COLO668 (cell line): ENCODE measurements around the gene CDK5RAP2.

Experiments
- DNase-seq: peaks from one replicate; lab custom pipeline; 2025; ENCODE audit not compliant: unreplicated experiment; lab: John Stamatoyannopoulos, UW

The CDK5RAP2 gene

DNA sequence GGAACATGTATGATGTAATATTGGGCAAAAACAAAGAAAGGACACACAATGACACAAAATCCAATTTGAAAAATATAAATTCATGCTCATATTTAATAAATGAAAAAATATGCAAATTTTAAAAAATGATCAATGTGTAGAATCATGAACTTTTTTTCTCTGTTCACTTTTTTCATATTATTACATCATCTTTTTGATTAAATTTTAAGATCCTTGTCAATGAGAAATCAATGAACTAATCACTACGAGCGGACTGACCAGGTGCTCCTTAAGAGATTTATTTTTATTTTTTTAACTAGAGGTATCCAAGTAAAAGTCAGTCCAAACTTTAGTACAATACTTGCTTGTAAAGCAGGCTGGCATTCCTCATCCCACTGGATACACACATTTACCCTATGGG lies 174.1 kb downstream of the CDK5RAP2 start:
- no peak for DNase-seq

DNA sequence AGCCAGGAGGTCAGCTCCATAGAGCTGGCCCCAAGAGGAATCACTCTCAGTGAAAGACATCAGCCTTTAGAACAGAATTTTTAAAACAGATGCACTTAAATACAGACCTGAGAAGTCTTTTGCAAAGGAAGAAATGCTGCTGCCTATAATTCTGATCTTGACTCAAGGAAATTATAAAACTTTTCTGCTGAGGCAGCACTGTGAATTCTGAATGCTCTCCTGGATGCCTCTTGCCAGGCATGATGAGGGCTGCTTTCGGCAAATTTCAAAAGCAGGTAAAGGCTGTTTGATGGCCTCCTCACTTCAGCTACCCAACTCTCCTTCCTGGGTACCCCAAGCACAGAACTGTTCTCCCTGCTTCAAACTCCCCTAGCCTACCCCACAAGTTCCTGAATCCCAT lies 174.8 kb downstream of the CDK5RAP2 start:
- no peak for DNase-seq

DNA sequence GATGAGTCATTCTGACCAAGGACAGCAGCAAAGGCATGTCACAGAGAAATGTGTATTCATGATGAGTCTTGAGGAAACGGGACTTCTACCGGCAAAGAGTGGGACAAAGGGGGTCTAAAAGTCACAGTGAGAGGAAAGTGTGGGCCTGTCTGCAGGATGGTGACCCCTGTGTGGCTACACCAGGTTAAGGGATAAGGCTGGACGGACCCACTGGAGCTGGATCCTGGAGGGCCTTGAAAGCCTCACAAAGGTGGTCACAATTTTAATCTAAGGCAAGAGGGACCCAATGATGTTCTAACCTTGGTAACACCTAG lies 176.5 kb downstream of the CDK5RAP2 start:
- DNase-seq = no peak

DNA sequence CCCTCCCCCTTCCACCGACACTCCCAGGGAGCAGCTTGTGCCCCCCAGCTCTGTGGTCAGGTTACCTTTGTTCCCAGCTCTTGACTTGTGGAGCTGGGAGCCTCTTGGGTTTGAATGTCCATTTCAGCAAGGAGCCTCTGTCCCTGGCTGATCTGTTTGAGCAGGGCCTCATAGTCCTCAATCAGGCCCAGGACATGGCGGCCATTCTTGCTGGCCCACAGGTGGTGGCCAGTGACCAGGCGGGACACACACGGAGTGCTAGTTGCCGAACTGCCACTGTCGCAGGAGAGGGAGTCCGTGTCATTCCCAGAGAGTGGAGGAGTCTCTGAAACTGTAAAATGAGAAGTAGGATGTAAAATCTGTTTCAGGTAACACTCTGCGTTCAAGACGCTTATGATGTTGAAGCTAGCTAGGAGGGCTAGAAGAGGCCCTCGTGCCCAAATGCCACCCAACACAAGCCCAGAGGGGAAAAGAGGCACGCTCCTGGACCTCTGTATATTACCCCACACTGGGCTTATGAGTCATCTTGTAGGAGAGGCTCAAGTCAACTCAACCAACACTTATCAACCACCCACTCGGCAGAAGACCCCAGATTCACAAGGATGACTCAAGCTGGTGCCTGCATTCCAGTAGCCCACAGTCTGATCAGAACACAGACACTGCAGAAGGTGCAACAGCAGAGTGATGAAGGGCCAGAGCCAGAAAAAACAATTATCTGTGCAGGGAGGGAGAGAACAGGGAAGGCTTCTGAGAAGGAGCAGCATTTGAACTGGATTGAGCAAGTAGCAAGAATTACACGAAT lies 177.0 kb downstream of the CDK5RAP2 start:
- no peak for DNase-seq

DNA sequence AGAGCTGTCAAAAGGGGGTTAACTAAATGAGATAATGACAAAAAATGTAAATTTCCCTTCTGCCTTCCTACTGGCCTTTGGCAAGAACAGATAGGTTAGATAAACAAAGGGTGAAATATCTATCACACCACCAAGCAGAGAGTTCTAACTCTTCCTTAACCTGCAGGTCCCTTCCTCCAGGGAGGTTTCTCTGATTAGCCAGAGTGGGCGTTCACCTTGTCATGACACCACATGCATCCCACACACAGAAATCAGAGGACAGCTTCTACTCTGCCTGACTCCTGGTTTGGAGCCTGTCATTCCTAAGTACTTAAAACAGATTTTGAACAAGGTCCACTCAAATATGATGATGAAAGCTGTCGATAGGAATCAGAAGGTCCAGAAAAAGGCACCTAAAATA lies 180.0 kb downstream of the CDK5RAP2 start:
- no peak for DNase-seq

- no peak for DNase-seq
Measured at GRCh38 chr9:120398286-120398685, 181.7 kb downstream of the CDK5RAP2 start.

DNA sequence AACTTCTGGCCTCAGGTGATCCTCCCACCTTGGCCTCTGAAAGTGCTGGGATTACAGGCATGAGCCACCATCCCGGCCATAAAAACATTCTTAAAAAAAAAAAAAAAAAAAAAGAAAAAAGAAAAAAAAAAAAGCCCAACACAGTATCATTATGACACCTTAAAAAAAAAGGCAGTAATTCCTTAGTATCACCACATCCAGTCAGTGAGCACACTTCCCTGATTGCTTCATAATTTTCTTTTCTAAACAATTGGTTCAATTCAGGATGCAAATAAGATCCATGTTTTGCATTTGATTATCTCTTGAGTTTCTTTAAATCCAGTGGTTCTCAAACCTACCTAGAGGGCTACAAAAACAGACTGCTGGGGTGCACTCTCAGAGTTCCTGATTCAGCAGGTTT lies 182.5 kb downstream of the CDK5RAP2 start:
- no peak for DNase-seq

DNA sequence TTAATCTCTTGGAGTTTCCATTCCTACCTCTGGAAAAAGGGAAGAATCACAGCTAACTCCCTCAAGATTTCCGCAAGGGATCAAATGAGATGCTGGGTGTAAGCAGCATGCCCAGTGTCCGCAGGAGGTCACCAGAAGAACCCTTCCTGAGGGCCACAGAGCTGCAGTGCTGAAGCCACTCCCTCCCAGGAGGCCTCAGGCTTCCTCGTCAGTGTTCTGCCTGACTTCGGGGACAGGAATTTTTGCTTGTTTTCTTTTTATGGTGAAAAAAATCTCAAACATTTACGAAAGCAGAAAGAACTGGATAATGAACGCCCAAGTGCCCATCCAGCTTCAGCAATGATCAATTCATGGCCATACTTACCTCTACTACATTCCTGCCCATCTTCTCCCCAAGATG lies 183.0 kb downstream of the CDK5RAP2 start:
- DNase-seq = no peak

DNA sequence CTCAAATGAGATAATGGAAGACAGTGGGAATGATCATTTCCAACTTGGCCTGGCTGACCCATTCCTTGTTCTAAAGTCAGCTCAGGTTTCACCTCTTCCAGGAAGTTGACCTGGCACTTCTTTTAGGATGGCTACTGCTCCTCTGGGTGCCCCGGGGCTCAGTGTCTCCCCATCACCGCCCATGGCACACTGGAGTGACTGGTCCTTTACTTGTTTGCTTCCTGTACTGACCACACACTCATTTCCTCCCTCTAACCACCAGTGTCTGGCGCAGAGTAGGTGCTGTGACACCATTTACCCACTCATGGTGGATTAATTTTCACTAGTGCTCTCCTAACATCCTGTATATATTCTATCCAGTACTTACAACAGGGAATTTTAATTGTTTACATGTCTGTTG lies 183.5 kb downstream of the CDK5RAP2 start:
- DNase-seq = no peak

DNA sequence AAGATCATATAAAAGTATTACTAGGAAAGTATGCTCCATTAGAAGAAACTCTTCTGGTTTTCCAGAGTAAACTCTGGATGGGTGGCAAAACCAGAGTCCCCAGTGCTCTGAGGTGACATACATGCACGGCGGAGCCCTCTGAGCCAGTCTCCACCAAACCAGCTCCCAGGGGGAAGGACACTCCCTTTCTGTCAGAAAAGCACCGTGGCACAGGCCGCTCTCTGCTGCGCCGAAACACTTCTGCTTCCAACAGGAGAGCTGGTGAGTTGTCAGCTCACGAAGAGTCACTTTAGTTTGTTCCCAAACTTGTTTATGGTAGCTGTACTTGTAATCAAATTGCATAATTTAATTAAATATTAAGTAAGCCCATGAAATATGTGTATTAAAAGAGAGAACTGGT lies 184.6 kb downstream of the CDK5RAP2 start:
- no peak for DNase-seq

DNA sequence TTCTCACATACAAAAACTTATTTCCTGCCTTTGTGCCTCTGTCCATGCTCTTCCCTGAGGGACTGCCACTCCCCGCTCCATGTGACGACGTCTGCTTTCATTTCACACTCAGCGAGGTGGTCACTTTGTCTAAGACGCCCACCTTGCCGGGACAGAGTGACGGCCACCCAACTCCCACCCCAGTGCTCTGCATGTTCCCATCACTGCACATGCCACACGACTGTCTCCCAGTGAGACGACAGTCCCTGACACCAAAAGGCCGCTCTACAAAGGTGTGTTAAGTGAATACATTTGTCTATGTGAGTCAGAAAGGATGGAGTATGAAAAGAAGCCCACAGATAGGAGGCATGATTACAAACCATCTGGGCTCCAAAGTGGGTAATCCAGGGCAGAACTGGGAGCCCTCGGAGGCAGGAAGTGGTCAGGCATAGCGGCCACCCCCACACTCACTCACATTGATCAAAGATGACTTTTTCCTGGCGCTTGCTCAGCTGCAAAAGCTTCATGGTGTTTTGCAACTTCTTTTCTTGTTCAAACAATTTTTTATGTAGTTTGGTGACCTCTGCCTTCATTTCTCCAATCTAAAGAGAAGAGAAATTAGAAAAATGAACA lies 185.8 kb downstream of the CDK5RAP2 start:
- no peak for DNase-seq

- no peak for DNase-seq
Measured at GRCh38 chr9:120393386-120394057, 186.4 kb downstream of the CDK5RAP2 start.

DNA sequence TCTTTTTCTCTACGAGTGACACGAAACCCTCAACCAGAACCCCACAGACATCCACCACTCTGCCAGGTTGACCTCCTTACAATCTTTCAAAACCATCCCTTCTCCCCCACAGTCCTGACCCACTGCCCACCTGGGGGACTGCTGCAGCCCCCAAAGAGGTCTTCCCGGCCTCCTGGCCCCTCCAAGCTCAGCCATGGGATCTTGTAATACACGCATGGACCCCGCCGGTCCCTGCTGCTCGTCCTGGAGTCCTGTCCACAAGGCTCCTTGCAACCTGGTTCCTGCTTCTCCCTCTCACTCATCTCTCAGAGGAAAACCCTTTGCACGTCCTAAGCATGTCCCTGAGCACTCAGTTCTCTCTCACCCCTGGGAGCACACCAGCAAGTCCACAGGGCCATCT lies 187.3 kb downstream of the CDK5RAP2 start:
- no peak for DNase-seq

DNA sequence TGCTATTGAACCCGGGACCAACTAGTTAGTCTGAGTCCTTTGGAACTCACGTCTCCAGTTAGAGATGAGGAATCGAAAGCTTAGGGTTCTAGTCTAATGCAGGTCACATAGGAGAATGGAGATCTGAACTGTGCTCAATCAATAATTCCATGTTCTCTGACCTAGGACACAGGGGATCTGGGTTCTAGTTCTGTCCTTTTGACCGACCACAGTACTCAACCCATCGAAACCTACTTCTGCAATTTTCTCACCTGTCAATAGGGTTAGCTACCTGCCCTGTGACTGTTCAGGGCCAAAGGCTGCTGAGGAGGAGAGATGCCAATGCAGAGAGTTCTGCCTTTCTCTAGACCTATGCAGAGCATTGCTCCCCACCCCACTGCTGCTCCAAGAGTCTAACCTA lies 187.7 kb downstream of the CDK5RAP2 start:
- no peak for DNase-seq

DNA sequence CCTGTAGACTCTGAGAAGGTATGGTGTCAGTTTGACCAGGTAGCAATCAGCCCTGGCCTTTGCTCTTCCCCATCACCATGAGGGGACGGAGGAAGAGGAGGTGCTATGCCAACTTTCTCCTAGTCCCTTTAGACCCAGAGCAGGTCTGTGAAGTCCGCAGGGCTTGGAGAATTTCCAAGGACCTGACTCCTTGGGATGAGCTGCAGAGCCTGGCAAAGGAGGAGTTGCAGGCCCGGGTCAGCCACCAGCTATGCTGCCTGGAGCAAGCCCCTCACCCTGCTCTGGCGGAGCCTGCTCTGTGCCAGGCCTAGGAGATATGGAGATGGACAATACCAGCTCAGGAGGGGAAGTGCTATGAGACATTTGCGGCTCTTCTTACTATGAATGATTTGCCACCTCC lies 188.3 kb downstream of the CDK5RAP2 start:
- DNase-seq = no peak

DNA sequence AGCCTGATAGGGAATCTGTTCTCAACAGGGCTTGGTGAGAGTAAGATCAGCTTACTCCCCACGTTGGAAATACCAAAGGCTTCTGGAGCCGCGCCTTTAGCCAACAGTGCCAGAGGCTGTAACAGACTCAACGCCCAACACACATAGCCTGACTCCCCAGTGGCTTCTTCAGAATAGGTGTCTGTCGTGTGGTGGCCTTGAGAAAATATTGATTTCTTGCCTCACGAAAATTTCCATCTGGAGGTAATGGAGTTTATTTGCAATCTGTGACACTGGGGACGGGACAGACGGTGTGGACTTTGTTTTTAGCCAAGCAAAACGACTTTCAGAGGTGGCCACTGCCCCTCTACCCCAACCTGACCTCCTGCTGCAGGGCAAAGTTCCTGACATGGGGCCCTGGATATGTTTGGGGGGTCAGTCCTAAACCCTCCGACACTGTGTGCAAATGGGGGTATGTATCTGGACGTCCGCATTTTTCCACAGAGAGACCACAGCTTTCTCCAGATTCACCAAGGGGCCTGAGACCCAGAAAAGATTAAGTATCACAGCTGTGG lies 189.3 kb downstream of the CDK5RAP2 start:
- no peak for DNase-seq

GRCh38 chr9:120389867-120390266 lies 190.1 kb downstream of the CDK5RAP2 start:
- no peak for DNase-seq

DNA sequence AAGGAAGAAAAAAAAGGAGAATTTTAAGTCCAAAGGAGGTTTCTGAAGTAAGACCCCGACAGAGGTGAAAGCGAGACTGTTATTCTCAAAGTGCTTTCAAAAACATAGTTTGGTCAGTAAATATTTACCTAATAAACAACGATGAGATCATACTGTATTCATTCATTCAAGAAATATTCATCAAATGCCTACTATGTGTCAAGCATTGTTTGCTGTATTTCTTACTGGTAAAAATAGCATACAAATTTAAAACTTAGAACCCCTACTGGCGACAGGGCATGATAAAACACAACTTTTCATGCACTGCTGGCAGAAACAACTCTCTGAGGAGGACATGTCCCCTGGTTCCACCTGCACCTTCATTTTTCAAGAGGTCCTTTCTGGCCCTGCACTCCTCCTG lies 190.7 kb downstream of the CDK5RAP2 start:
- DNase-seq = no peak

DNA sequence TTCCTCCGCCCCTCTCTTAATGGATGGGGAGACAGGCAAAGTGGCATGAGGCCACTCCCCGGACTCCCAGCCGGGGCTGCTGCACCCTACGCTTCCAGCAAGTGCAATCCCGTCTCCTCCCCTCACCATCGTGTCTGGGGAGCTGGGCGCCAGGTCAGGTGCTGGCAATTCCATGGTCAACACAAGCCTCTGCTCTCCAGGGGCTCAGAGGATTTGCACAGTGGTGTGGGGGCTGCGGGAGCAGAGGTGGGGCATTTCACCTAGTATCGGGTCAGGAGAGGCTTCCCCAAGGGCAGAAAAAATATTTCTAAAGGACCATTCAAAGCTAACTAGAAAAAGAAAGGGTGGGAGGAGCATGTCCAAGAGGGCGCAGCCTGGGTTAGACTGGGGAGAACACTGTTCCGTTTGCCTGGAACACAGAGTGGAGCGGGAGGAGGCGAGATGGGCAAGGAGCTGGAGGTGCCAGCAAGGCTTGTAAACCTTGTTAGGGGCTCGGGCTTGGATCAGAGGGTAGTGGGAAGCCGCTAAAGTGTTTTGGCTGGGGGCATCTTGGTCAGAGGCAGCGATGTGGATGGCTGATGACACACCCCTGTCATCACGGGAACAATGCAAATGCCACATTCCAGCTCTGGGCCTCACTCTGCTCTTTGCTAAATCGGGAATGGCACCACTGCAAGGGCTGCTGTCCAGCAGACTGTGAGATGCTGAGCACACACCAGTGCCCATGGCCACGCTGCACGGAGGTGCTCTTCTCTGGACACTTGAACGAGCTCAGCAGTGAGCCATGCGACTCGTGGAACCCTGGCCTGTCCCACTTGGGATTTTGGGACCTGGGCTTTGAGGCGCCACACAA lies 191.7 kb downstream of the CDK5RAP2 start:
- peak; percentile 93 for DNase-seq

GRCh38 chr9:120387257-120388002 lies 192.5 kb downstream of the CDK5RAP2 start:
- peak; percentile 93 for DNase-seq
